GM19372 (cell line): ENCODE results near the gene CPNE7.
"Not testable (repeated sequence)": the region's sequence is repeated elsewhere in the genome, so short reads cannot be mapped to it uniquely, and the experiment has no call there.

Source experiments
- ATAC-seq: cut with Tn5 transposase; IDR thresholded peaks from one replicate; pipeline ENCODE4 v1.9.1; 2021; ENCODE audit warnings: mild to moderate bottlenecking, low read depth, moderate library complexity; ENCODE audit not compliant: unreplicated experiment

CPNE7 gene

DNA sequence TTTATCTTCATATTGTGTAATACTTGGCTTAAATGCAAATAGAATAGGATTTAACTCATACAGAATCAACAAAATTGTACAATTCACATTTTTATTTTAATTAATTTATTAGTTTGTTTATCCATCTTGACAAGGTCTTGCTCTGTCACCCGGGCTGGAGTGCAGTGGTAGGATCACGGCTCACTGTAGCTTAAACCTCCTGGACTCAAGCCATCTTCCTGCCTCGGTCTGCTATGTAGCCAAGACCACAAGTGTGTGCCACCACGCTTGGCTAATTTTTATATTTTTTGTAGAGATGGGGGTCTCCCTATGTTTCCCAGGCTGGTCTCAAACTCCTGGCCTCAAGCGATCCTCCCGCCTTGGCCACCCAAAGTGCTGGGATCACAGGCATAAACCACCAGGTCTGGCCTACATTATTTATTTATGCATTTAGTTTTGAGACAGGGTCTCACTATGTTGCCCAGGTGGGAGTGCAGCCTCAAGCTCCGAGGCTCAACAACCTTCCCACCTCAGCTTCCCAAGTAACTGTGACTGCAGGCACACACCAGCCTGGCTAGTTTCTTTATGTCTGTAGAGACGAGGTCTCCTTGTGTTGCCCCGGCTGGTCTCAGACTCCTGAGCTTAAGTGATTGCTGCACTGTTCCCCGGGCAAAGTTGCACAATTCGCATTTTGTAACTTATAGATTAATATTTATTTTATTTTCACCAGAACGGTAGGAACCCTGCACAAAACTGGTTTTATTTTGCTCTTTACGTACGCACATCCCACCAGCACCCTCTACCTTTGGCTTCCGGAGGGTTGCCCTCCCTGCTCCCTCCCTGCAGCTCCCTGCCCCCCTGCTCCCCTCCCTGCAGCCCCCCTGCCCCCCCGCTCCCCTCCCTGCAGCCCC, 42.8 kb downstream of the CPNE7 start:
- ATAC-seq, result no peak

DNA sequence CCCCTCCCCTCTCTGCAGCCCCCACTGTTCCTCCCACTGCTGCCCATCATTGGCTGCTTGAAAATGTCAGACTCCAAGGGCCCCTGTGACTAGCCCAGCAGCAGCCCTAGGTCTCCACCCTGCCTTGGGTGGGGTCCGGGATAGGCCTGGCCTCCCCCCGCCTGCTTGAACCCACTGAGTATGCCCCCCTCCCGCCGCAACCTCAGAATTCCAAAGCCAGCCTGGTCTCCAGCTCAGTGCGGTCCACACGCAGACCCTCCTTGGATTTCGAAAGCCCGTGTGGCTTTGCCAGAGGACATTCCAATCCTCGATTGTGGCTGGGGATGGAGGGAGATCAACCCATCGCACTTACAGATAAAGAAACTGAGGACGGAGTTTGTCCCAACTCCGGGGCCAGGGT, 44.3 kb downstream of the CPNE7 start:
- ATAC-seq, result no peak

DNA sequence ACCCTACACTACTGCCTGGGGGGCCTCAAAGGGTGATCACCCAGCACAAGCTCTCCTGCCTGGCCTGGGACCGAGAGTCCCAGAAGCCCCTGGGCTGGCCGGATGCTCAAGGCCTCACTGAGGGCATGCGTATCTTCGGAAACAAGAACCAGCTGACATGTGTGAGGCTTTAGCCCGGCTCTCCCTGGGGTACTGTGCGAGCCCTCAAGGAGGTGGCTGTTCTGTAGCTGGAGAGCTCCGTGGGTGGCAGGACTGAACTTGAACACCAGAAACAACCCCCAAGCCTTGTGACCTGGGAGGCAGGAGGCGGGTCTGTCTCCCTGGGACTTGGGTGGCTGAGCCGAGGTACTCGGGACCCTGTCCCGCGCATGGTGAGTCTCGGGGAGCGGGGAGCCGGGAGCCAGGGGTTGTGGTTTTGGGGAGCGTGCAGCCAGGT, 44.9 kb downstream of the CPNE7 start:
- no peak for ATAC-seq

DNA sequence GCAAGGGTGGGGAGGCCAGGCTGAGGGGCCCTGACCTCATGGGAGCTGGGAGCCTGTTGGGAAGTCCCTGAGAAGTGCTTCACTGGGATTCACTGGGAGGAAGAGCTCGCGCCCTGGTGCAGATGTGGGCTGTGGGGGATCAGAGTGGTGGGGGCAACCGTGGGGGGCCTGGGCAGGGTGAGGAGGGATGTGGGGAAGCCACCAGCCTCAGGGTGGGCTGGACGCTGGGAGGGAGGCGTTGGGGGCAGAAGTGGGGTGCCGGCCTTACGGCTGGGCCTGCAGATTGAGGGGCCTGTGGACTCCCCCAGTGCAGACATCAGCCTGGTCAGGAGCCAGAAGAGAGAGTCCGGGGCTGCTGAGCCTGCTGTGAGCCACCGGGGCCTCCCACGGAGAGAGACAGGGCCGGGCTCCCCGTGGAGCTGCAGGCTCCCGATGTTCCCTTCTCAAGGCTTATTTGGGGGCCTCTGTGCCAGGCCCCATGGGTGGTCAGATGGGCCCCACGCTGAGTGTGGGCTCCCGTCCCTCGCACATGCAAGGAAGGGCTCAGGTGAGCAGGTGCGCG, 45.7 kb downstream of the CPNE7 start:
- ATAC-seq, result no peak

DNA sequence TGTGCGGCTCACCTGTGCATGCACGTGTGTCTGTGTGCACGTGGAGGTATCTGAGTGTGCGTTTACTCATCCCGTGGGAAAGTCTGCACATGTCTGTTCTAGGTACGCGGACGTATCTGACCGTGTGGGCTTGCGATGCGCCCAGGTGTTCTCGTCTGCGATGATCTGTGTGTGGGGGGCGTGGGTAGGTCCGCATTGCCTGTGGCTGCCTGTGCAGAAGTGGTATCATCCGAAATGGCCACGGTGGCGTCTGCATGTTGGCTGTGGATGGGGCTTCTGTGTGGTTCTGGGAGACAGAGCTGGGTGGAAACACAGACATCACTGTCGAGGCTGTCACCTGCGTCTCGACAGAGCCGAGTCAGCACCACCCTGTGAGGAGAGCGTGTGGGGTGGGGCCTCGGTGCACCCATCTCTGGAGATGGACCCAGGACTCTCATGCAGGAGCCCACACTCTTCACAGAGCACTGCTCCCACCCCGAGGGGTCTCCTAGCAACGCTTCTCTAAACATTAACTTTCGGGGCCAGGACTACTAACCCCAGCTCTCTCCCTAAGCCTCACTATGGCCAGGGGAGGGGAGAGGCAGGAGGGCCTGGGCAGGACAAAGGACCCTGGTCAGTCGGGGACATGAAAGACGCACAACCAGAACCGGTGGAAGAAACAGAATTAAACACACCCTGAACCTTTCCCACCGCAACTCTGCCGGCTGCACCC, 46.3 kb downstream of the CPNE7 start:
- ATAC-seq, result no peak

DNA sequence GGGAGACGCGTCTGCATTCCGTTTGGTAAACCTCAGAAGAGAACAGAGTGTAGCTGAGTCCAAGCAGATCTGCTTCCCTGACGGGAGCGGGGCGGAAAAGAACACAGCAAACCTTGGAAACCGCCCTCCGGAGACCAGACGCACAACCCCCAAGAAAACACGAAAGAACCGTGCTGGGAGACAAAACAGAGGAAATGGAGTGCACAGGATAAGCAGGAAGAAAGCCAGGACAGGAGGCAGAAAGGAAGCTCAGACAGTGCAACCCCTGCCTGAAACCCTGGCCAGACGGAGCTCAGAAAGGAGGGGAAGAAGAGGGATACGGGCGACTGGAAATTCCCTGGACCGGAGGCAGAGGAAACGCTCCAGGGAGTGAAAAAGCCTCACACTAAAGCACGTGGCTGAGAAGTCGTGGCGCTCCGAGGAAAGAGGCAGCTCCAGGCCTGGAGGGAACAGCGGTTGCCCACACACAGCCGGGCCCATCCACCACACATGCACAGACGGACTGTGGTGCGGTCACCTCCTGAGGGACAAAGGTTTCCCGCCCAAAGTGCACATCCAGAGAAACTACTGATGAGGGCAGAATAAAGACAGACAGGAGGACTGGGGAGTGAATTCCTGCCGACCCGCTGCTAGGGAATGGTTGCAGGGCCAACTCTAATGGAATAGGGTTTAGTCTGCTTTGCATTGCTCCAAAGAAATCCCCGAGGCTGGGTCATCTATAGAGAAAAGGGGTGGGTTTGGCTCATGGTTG, 48.1 kb downstream of the CPNE7 start:
- no peak for ATAC-seq

DNA sequence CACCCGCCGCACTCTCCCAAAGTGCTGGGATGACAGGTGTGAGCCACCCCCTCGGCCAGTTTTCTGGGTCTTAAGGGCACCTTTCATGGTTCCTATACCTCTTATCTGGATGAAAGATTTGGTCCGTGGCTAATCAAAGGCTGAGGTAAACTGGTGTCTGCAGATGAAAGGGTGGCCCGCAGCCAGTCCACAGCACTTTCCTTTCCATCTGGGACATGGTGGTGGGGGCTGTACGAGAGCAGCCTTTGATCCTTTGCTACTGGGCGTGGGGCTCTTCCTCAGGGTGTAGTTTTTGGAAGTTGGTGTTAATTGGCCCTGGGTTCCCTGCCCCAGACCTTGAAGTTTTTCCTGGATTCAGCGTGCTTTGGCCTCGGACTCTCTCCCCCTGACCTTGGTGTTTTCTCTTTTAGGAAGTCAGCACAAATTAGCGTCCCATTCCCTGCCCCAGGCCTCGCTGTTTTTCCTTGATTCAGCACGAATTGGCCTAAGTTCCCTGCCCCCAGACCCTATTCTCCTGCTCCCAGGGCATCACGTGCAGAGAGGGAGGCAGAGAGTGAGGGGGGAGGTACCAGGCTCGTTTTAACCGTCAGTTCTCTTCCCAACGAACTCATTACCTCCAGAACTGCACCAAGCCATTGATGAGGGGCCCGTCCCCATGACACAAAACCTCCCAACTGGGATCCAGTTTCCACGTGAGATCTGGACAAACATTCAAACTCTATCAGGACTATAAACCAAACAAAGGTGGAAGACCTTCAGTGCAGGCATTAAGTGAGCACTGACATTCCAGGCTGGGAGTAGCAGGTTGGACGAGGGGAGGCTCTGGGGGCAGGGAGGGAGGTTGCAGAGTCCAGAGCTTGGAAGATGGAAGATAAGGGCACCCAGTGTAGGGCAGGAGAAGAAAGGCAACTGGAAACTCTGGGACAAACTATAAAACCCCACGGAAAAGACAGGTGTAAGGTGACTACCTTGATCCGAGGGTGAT, 49.5 kb downstream of the CPNE7 start:
- no peak for ATAC-seq

DNA sequence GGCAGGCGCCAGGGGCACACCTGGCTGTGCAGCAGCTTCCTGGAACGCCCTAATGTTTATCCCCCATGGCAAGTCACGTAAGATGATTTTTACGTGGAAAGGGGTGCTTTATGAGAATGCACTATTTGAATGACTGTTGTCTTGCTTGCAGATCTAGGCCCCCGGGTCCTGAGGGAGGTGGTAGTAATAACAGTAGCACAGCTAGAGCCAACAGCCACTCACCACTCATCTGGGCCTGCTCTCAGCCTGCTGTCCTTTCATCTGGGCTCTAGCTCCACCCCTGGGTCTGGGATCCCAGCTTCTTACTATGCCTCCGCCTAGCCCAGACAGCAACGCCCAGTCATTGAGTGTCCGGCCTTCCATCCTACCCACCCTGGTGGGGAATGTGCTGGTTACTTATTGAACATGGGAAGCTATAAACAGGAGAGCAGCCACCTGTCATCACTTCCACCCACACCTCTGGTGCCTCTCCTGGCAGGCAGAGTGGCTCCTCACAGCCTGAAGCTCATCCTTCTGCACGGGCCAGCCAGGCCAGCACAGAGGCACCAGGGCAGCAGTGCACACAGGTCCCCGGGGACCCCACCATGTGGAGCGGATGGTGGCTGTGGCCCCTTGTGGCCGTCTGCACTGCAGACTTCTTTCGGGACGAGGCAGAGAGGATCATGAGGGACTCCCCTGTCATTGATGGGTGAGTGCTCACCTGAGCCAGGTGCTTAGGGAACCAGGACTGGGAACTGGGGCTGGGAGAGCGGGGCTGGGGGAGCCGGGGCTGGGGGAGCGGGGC, 54.5 kb downstream of the CPNE7 start:
- no peak for ATAC-seq

DNA sequence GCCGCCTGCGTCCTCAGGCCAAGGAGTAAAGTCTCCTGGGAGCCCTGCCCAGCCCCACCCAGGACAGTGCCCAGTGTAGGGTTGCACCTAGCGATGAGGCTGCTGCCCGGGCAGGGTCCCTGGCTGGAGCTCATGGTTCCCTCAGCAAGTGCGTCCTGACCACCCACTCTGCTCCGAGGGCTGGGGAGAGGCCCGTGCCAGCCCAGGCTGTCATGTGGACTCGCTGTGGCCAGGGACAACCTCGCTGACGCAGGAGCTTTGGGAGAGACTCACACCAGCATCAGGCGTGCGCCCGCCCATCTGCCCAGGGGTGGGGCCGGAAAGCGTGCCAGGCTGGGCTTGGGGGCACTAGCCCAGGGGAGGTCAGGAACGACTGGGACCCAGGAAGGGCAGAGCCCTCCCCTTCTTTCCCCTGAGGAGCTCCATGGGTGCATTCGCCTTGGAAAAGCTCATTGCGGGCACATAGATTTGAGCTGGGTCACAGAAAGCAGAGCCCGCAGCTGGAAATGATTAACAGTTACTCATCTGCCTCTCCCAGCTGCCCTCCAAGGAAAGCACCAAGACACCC, 57.6 kb downstream of the CPNE7 start:
- ATAC-seq, result no peak

DNA sequence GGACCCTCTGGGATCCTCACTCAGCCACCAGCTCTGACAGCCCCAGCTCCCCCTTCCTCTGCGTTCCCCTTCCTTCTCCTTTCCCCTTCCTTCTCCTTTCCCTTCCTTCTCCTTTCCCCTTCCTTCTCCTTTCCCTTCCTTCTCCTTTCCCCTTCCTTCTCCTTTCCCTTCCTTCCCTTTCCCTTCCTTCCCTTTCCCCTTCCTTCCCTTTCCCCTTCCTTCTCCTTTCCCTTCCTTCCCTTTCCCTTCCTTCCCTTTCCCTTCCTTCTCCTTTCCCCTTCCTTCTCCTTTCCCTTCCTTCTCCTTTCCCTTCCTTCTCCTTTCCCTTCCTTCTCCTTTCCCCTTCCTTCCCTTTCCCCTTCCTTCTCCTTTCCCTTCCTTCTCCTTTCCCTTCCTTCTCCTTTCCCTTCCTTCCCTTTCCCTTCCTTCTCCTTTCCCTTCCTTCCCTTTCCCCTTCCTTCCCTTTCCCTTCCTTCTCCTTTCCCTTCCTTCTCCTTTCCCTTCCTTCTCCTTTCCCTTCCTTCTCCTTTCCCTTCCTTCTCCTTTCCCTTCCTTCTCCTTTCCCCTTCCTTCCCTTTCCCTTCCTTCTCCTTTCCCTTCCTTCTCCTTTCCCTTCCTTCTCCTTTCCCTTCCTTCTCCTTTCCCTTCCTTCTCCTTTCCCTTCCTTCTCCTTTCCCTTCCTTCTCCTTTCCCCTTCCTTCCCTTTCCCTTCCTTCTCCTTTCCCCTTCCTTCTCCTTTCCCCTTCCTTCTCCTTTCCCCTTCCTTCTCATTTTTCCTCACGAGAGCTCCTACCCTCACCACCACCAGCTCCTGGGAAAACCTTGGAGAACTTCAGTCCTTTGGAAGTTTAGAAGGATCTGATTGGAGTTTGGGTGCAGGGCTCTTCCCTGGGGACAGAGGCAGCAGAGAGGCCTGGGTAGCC, 59.2 kb downstream of the CPNE7 start:
- ATAC-seq, result not testable (repeated sequence)

DNA sequence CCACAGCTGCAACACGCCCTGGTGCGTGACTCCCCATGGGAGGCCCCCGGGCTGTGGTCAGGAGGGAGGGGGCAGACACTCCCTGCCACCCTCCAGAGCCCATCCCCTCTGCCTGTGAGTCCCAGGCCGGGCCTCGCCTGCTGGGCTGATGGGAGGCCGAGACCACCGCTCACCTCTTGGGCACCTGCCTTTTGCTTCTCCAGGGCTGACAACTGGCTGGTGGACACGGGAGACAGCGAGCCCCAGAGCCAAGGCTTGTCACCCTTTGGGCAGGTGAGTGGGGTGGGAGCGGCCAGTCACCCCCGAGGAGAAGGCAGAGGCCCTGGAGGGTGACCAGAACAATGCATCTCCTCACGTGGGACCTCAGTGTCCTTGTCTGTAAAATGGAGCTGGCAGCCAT, 61.1 kb downstream of the CPNE7 start:
- no peak for ATAC-seq

DNA sequence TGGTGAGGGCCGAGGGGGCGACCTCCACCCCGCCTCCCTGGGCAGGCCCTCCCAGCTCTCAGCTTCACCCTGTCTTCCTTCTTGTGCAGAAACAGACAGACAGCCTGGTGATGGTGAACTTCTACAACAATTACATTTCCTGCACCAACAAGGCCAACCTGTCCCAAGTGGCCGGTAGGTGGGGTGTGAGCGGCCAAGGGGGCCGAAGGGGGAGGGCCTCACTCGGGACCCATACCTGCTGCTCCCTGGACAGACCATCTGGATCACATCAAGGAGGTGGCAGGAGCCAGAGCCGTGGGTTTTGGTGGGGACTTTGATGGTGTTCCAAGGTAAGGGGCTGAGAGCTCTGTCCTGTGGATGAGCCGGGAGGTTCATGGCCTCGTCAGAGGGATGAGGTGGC, 61.8 kb downstream of the CPNE7 start:
- no peak for ATAC-seq

DNA sequence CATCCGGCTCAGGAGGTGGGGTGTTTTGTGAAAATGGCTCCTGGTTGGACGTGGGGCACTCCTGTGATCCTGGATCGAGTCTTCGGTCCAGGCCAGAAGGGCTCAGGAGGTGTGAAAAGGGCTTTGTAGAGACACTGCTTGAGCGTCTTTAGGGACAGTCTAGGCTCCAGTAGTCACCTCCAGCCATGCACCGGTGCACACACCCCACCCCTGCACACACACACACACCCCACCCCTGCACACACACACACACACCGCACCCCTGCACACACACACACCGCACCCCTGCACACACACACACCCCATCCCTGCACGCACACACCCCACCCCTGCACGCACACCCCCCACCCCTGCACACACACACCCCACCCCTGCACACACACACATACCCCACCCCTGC, 62.9 kb downstream of the CPNE7 start:
- ATAC-seq, result no peak

DNA sequence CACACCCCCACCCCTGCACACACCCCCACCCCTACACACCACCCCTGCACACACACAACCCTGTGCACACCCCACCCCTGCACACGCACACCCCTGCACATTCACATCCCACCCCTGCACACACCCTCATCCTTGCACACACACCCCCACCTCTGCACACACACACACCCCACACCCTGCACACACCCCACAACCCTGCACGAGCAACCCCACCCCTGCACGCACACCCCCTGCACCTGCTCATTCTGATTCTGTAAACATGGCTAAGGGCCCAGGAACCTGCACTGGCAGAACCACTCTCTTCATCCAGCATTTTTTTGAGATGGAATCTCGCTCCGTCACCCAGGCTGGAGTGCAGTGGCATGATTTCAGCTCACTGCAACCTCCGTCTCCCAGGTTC, 63.8 kb downstream of the CPNE7 start:
- no peak for ATAC-seq

DNA sequence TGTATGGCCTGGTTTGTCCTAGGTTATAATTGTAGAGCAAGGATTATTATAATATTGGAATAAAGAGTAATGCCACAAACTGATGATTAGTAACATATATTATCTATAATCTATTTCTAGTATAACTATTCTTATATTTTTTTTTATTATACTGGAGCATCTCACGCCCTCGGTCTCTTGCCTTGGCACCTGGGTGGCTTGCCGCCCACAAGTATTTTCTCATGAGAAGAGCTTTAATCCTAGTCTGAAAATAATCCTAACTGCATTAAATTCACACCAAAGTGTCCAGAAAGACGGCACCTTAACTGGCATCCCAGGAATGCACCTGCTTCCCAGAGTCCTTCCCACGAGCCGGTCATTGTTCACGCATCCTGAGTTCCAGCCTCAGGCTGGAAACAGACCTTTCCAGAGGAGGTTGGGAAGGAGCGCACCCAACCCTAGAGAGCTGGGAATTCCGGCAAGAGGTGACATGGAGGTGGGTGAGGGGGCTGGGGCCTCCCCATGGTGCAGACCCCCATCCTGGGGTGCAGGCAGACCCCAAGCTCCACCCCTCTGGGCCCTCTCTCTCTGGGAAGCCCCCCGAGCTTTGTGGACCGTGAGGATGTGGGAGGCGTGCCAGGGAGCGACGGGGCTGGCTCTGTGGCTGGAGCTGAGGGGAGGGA, 66.0 kb downstream of the CPNE7 start:
- no peak for ATAC-seq

DNA sequence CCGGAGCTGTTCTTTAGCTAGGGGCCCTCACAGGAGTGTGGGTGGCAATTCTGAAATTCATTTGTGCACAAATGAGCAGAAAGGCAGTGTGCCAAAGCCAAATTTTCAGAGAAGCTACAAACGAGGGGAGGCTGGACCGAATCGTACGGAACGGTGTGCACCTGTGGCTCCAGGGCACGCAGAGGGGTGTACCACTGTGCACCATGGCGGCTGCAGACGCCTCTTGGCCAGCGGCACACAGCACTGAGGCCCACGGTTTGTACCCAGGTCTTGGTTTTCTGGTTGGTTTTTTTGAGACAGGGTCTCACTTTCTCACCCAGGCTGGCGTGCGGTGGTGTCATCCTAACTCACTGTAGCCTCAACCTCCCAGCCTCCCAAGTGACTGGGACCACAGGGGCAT, 67.0 kb downstream of the CPNE7 start:
- ATAC-seq, result no peak

DNA sequence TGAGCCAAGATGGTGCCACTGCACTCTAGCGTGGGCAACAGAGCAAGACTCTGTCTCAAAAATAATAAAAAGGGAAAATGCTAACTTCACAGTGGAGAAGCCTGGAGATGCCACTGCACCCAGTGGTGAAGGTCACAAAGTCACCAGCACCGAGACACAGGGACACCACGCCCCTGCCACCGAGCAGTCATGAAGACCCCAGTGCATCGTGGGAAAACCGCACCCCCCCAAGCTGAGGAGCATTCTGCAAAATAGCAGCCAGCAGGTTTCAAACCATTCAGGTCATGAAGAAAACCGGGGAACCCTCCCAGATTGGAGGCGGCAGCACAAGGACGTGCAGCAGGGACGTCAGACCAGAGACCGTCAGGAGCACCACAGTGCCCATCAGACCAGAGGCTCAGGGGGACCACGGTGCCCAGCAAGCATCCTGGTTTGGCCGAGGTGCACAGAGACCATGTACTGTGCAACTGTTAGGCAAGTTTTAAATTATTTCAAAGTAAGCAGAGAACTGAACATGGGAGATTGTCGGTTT, 68.3 kb downstream of the CPNE7 start:
- ATAC-seq, result no peak
